CD4-positive, alpha-beta T cell (primary cell): Measurements from ENCODE around the gene KIAA1217. TPM values are rescaled to one million over a fixed set of nuclear protein-coding genes. Genes with fewer than 3 reads are reported as not detected.

Source experiments
- ATAC-seq: fragments of 200-7000 bp; cut with Tn5 transposase; one replicate; pipeline ENCODE4 v1.10.0; 2022; ENCODE audit warnings: mild to moderate bottlenecking; ENCODE audit not compliant: poor library complexity
- CTCF ChIA-PET: fragments of 350-600 bp; sonication (Branson Sonifier 250); formaldehyde crosslinking; loops from one replicate; lab custom pipeline; 2021; ENCODE audit warnings: antibody characterized with exemption, inconsistent platforms; lab: Charles Lee
- POLR2A ChIA-PET: fragments of 350-600 bp; sonication (Branson Sonifier 250); formaldehyde crosslinking; loops from one replicate; lab custom pipeline; 2021; ENCODE audit warnings: antibody characterized with exemption, inconsistent platforms; lab: Charles Lee
- DNase-seq, 14 experiments: peaks; one replicate each; pipeline ENCODE4 v3.0.0-alpha.2; 2013 to 2020; ENCODE audit warnings: mixed read lengths in 2 of 14
- H3K27ac ChIP-seq, 2 donors: one replicate each; pipeline versions ENCODE4 v1.5.1 to v1.7.0; 2013; ENCODE audit warnings: low read length in 2 of 2, low read depth in 1 of 2, mild to moderate bottlenecking in 1 of 2
- H3K27me3 ChIP-seq, 2 experiments: 1 replicate in 1 of 2; 2 replicates in 1 of 2; pipeline versions ENCODE4 v1.6.1 to v1.7.0; 2013; ENCODE audit warnings: low read length in 2 of 2, control low read depth in 1 of 2, mild to moderate bottlenecking in 1 of 2, moderate library complexity in 1 of 2; ENCODE audit not compliant: insufficient read depth in 2 of 2, control insufficient read depth in 1 of 2
- H3K36me3 ChIP-seq: one replicate; pipeline ENCODE4 v1.6.1; 2013; ENCODE audit warnings: low read length, control low read depth; ENCODE audit not compliant: insufficient read depth
- H3K4me1 ChIP-seq: one replicate; pipeline ENCODE4 v1.6.1; 2013; ENCODE audit warnings: low read length, control low read depth; ENCODE audit not compliant: insufficient read depth
- H3K4me3 ChIP-seq: one replicate; pipeline ENCODE4 v1.5.1; 2013; ENCODE audit warnings: mild to moderate bottlenecking, low read length, moderate library complexity
- H3K9me3 ChIP-seq, 2 experiments: 1 replicate in 1 of 2; 2 replicates in 1 of 2; pipeline versions ENCODE4 v1.6.1 to v1.7.0; 2013; ENCODE audit warnings: low read length in 2 of 2, mild to moderate bottlenecking in 2 of 2, control low read depth in 1 of 2, moderate library complexity in 1 of 2; ENCODE audit not compliant: control insufficient read depth in 1 of 2, insufficient read depth in 1 of 2
- H3K27ac Mint-ChIP-seq: one replicate; pipeline ENCODE4 v1.8.0; 2020; ENCODE audit warnings: mixed read lengths
- H3K27me3 Mint-ChIP-seq: one replicate; pipeline ENCODE4 v1.8.0; 2021; ENCODE audit warnings: mixed read lengths
- H3K36me3 Mint-ChIP-seq: one replicate; pipeline ENCODE4 v1.8.0; 2021; ENCODE audit warnings: low read depth, mixed read lengths
- H3K4me1 Mint-ChIP-seq: one replicate; pipeline ENCODE4 v1.8.0; 2021; ENCODE audit warnings: low read depth, mixed read lengths
- H3K4me3 Mint-ChIP-seq: one replicate; pipeline ENCODE4 v1.8.0; 2020; ENCODE audit warnings: mild to moderate bottlenecking, mixed read lengths
- H3K9me3 Mint-ChIP-seq: one replicate; pipeline ENCODE4 v1.8.0; 2020; ENCODE audit warnings: mixed read lengths
- intact Hi-C, 2 experiments: fragments of 100-400 bp; cut with DNase I in 1 of 2; cut with micrococcal nuclease in 1 of 2; formaldehyde crosslinking; loops; one replicate each; pipeline versions ENCODE4 v1.15.1 to v1.9.0; 2023 to 2025; cut with DNase I, micrococcal nuclease
- total RNA-seq, 174 experiments: library from RNA in 2 of 174; stranded (reverse) in 2 of 174; gene quantifications; one replicate each; pipeline ENCODE4 v1.2.3 and lab custom pipeline; 2021 to 2026
- TF ChIP-seq, protein P1 (sequence below): fragments of 200-600 bp; IDR thresholded peaks from one replicate; pipeline ENCODE4 v1.8.0; 2022; ENCODE audit warnings: antibody characterized with exemption, mild to moderate bottlenecking

The KIAA1217 gene
- total RNA-seq, 2 experiments from 2014 or later: not detected

DNA sequence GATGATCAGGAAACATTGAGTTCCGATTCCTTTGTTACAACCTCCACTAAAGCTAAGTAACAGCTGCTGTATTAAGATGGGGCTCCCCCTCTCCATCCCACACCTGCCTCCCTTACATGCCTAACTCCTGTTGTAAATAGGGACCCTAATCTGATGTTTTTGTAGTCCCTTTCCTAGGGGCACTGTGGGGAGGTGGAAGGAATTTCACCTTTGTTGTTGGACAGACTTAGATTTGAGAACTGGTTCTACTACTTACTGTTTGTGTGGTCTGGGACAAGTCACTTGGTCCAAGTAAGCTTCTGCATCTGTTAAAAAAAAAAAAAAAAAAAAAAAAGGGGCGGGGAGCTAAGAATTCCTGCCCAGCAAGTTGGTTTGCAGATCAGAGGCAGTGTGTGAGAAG is 42.6 kb downstream of the KIAA1217 start:
- Mint-ChIP-seq H3K36me3 (no peaks in the 10 kb centered on the region), H3K9me3 (no peaks in the 10 kb centered on the region), H3K27ac (no peak overlapping the region), H3K4me1 (no peaks in the 10 kb centered on the region), H3K4me3 (no peak overlapping the region), H3K27me3 (no peaks in the 10 kb centered on the region)
- intact Hi-C loops: no loop called here
- no peaks in the 10 kb centered on the region for H3K9me3 ChIP-seq
- H3K36me3 ChIP-seq: no peaks in the 10 kb centered on the region
- TF ChIP-seq, protein P1, sequence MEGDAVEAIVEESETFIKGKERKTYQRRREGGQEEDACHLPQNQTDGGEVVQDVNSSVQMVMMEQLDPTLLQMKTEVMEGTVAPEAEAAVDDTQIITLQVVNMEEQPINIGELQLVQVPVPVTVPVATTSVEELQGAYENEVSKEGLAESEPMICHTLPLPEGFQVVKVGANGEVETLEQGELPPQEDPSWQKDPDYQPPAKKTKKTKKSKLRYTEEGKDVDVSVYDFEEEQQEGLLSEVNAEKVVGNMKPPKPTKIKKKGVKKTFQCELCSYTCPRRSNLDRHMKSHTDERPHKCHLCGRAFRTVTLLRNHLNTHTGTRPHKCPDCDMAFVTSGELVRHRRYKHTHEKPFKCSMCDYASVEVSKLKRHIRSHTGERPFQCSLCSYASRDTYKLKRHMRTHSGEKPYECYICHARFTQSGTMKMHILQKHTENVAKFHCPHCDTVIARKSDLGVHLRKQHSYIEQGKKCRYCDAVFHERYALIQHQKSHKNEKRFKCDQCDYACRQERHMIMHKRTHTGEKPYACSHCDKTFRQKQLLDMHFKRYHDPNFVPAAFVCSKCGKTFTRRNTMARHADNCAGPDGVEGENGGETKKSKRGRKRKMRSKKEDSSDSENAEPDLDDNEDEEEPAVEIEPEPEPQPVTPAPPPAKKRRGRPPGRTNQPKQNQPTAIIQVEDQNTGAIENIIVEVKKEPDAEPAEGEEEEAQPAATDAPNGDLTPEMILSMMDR: no peak
- DNase-seq (no peak), ATAC-seq (no peak)
- H3K27ac ChIP-seq: no peak overlapping the region
- POLR2A ChIA-PET: no interaction called here
- no peaks in the 10 kb centered on the region for H3K4me1 ChIP-seq
- CTCF ChIA-PET: no interaction called here
- H3K4me3 ChIP-seq: no peak overlapping the region
- no peaks in the 10 kb centered on the region for H3K27me3 ChIP-seq

DNA sequence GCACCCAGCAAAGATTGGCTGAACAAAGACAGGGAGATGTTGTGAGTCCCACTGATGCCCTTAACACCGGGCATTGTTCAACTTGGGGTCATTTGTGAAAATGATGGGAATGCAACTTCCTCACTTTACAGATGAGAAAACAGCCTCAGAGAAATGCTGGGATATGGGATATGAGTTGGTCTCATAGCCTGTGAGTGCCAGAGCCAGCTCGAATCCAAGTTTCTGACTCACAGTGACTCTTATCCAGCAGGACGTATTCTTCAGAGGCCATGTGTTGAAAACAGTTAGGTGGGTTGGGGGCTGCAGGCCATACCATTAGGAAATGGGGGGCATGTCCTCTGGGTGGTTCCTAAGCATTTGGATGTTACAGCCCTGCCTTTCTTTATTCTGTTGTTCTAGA is 45.2 kb downstream of the KIAA1217 start:
- Histone ChIP-seq H3K27ac (no peak overlapping the region), H3K4me3 (no peak overlapping the region), H3K9me3 (no peaks in the 10 kb centered on the region), H3K36me3 (no peaks in the 10 kb centered on the region), H3K4me1 (no peaks in the 10 kb centered on the region), H3K27me3 (no peaks in the 10 kb centered on the region)
- ATAC-seq (no peak), DNase-seq (no peak)
- Mint-ChIP-seq H3K27ac (no peak overlapping the region), H3K27me3 (no peaks in the 10 kb centered on the region), H3K4me3 (no peak overlapping the region), H3K36me3 (no peaks in the 10 kb centered on the region), H3K9me3 (no peaks in the 10 kb centered on the region), H3K4me1 (no peaks in the 10 kb centered on the region)
- ChIA-PET POLR2A (no interaction called here), CTCF (no interaction called here)
- TF ChIP-seq, protein P1: no peak
- intact Hi-C loops: no loop called here

DNA sequence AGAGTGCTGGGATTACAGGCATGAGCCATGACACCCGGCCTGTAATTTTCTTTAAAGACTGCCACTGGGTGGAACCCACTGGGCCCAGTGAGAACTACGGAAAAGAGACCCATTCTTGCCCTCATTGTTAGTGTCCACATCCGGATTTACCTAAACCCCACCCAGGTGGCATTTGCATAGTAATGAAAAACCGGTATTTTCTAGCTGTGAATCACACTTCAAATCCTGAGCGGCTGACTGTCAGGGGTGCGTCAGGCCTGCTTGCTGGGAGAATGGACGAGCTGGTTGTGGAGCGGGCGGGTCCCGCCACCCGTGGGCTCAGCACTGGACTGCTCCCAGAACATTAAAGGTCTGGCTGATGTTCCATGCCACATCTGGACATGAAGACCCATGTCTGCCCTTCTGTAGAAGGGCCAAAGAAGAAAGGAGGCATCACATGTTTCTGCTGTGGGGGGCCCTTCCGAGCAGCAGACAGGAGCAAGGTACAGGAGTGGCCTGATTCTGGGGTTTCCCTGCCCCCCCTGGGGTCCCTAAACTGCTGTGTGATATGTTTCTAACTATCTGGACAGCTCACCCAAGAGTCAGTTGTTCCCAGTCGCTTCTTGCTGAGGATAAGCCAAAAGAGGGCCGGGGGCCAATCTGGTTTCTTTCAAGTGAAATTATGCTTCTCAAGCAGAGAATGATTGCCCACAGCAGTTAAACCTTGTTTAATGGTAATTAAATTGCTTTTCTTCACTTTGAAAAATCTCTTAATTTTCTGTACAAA is 46.4 kb downstream of the KIAA1217 start:
- ChIA-PET CTCF (no interaction called here), POLR2A (no interaction called here)
- intact Hi-C loops: no loop called here
- no peak for DNase-seq
- no peak overlapping the region for H3K27ac ChIP-seq
- no peaks in the 10 kb centered on the region for H3K36me3 Mint-ChIP-seq
- no peak for ATAC-seq
- TF ChIP-seq, protein P1: no peak
- no peaks in the 10 kb centered on the region for H3K9me3 ChIP-seq
- no peak overlapping the region for H3K4me3 Mint-ChIP-seq
- H3K27me3 ChIP-seq: no peaks in the 10 kb centered on the region
- H3K27ac Mint-ChIP-seq: no peak overlapping the region
- H3K4me1 ChIP-seq: no peaks in the 10 kb centered on the region
- H3K4me1 Mint-ChIP-seq: no peaks in the 10 kb centered on the region
- H3K27me3 Mint-ChIP-seq: no peaks in the 10 kb centered on the region
- H3K4me3 ChIP-seq: no peak overlapping the region
- H3K36me3 ChIP-seq: no peaks in the 10 kb centered on the region
- H3K9me3 Mint-ChIP-seq: no peaks in the 10 kb centered on the region
